ENCODE measurements around the gene RBM18.

GRCh38 chr9:122229485-122229837 lies 35.2 kb downstream of the RBM18 start:
- TF ChIP-seq CTCF (IDR thresholded peaks at IDR 0.05) (no peak), POLR2A (IDR thresholded peaks at IDR 0.05) (no peak)
